ENCODE results near the gene NT5M. TPM values are rescaled to one million over a fixed set of nuclear protein-coding genes. Genes with fewer than 3 reads are reported as not detected.

NT5M gene
- total RNA-seq, 2 donors from 2014 or later = 6.5 to 11.8 TPM

DNA sequence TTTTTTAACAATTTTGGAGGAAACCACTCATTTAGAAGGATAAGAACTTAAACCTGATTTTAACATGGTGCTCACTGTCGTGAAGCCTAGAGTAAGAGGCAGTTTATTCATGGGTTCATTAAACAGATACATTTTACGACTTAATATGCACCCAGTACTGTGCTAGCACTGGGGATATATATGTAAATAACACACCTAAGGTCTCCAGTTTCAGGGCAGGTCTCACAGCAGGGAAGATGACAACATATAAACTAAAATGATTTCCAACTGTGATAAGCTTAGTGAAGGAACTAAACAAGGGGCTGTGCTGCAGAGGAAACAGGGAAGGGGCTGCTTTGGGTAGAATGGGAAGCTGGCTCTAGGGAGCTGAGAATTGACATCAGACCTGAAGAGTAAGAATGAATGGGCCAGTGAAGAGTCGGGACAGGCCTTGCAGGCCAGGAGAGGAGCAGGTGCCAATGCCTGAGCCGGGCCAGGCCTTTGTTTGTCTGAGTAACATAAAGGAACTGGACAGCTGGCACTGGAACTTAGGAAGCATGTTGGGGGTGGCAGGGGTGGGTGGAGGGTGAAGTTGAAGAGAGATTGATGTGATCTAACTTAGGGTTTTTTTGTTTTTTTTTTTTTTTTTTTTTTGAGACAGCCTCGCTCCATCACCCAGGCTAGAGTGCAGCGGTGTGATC, 12.1 kb downstream of the NT5M start:
- peak overlapping the region; percentile 82 for H3K27ac Mint-ChIP-seq
- peak; percentile 51 for DNase-seq
- peaks cover 10% of the 10 kb centered on the region for H3K36me3 Mint-ChIP-seq (ENCODE audit: low read depth)
- Histone ChIP-seq H3K4me3 (ENCODE audit: low read length) (no peak overlapping the region), H3K27me3 (ENCODE audit: control insufficient read depth, insufficient read depth, low read length, poor library complexity, severe bottlenecking) (no peaks in the 10 kb centered on the region), H3K9me3 (ENCODE audit: control insufficient read depth, low read length) (no peaks in the 10 kb centered on the region), H3K4me1 (ENCODE audit: control insufficient read depth, insufficient read depth, low read length) (no peaks in the 10 kb centered on the region), H3K36me3 (ENCODE audit: control insufficient read depth, insufficient read depth, low read length) (no peaks in the 10 kb centered on the region), H3K27ac (ENCODE audit: low read depth, low read length) (no peak overlapping the region), H3K9ac (ENCODE audit: extremely low read depth, low read length, poor library complexity, severe bottlenecking) (no peak overlapping the region)
- WGBS, 2 experiments (ENCODE audit: insufficient coverage in 1 of 2, insufficient read length in 1 of 2) = 90 to 91% methylated on average over 2 to 5 of the region's 6 CpGs
- H3K4me3 Mint-ChIP-seq = no peak overlapping the region
- H3K27me3 Mint-ChIP-seq (ENCODE audit: insufficient read depth) = no peaks in the 10 kb centered on the region
- H3K4me1 Mint-ChIP-seq = peaks cover 10% of the 10 kb centered on the region
- H3K9me3 Mint-ChIP-seq = peaks cover 11% of the 10 kb centered on the region
- no peak for TF ChIP-seq CTCF (conservative IDR thresholded peaks at IDR 0.05)

DNA sequence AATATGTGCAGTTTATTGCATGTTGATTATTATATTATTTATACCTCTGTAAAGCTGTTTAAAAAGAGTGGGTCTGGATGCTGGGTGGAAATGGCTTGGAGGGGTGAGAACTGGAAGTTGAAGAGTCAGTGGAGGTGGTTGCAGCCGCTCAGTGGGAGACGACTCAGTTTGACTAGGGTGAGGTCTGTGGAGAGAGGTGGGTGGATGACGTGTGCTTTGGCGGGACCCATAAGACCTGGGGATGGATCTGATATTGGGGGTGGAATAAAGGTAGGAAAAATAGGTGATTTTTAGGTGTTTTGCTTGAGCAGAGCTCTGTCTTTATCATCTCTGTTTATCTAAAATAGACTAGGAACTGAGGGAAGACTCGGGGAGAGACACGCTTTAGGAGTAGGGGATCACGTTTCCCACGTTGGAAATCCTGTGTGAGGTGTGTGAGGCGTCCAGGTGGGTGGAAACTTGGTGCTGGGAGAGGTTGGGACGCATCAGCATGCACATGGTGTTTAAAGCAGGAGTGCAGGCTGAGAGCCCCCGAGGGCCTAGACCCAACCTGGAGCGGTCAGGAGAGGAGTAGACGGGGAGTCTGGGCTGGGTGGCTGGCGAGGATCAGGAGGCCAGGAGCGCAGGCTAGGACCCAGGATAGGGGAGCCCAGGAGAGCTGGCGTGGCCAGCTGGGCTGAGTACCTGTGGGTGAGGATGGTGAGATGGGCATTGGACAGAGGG, 17.2 kb downstream of the NT5M start:
- Mint-ChIP-seq H3K4me1 (peaks cover 1% of the 10 kb centered on the region), H3K27ac (no peak overlapping the region), H3K9me3 (no peaks in the 10 kb centered on the region), H3K36me3 (ENCODE audit: low read depth) (no peaks in the 10 kb centered on the region), H3K4me3 (no peak overlapping the region), H3K27me3 (ENCODE audit: insufficient read depth) (no peaks in the 10 kb centered on the region)
- no peaks in the 10 kb centered on the region for H3K27me3 ChIP-seq (ENCODE audit: control insufficient read depth, insufficient read depth, low read length, poor library complexity, severe bottlenecking)
- no peaks in the 10 kb centered on the region for H3K36me3 ChIP-seq (ENCODE audit: control insufficient read depth, insufficient read depth, low read length)
- no peak for TF ChIP-seq CTCF (conservative IDR thresholded peaks at IDR 0.05)
- WGBS, 2 experiments (ENCODE audit: insufficient coverage in 1 of 2, insufficient read length in 1 of 2) = 90% methylated on average over 10 to 16 of the region's 16 CpGs
- H3K9ac ChIP-seq (ENCODE audit: extremely low read depth, low read length, poor library complexity, severe bottlenecking) = no peak overlapping the region
- no peak overlapping the region for H3K27ac ChIP-seq (ENCODE audit: low read depth, low read length)
- H3K4me3 ChIP-seq (ENCODE audit: low read length) = no peak overlapping the region
- H3K4me1 ChIP-seq (ENCODE audit: control insufficient read depth, insufficient read depth, low read length) = no peaks in the 10 kb centered on the region
- peak; percentile 13 for DNase-seq
- H3K9me3 ChIP-seq (ENCODE audit: control insufficient read depth, low read length) = no peaks in the 10 kb centered on the region

DNA sequence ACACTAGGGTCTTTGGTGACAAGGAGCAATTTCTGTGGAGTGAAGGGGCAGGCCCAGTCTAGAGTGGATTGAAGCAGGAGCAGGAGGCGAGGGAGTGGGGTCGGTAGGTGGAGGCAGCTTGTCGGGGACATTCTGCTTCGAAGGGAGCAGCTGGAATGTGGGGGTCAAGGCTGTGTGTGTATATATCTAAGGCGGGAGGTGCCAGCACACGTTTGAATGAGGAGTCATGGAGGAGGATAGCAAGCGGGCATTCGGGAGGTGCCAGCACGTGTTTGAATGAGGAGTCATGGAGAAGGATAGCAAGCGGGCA, 17.7 kb downstream of the NT5M start:
- TF ChIP-seq CTCF (conservative IDR thresholded peaks at IDR 0.05) = no peak
- H3K27ac ChIP-seq (ENCODE audit: low read depth, low read length) = no peak overlapping the region
- no peaks in the 10 kb centered on the region for H3K4me1 ChIP-seq (ENCODE audit: control insufficient read depth, insufficient read depth, low read length)
- H3K9me3 Mint-ChIP-seq = no peaks in the 10 kb centered on the region
- no peaks in the 10 kb centered on the region for H3K36me3 Mint-ChIP-seq (ENCODE audit: low read depth)
- H3K36me3 ChIP-seq (ENCODE audit: control insufficient read depth, insufficient read depth, low read length) = no peaks in the 10 kb centered on the region
- H3K4me1 Mint-ChIP-seq = no peaks in the 10 kb centered on the region
- no peak overlapping the region for H3K4me3 Mint-ChIP-seq
- no peaks in the 10 kb centered on the region for H3K9me3 ChIP-seq (ENCODE audit: control insufficient read depth, low read length)
- no peak overlapping the region for H3K27ac Mint-ChIP-seq
- H3K9ac ChIP-seq (ENCODE audit: extremely low read depth, low read length, poor library complexity, severe bottlenecking) = no peak overlapping the region
- DNase-seq = peak; percentile 39
- 92 to 94% methylated on average over 10 of the region's 10 CpGs for WGBS, 2 experiments (ENCODE audit: insufficient coverage in 1 of 2, insufficient read length in 1 of 2)
- no peaks in the 10 kb centered on the region for H3K27me3 ChIP-seq (ENCODE audit: control insufficient read depth, insufficient read depth, low read length, poor library complexity, severe bottlenecking)
- no peaks in the 10 kb centered on the region for H3K27me3 Mint-ChIP-seq (ENCODE audit: insufficient read depth)
- no peak overlapping the region for H3K4me3 ChIP-seq (ENCODE audit: low read length)
